Left ventricle myocardium inferior (tissue), 1 donor: Measurements from ENCODE around the gene ANK3. TPM values are rescaled to one million over a fixed set of nuclear protein-coding genes. Genes with fewer than 3 reads are reported as not detected.

Source experiments
- DNase-seq: peaks from one replicate; pipeline ENCODE4 v3.0.0-alpha.2; 2020
- H3K27ac ChIP-seq: fragments of 200-600 bp; replicated peaks from 2 replicates; pipeline ENCODE4 v1.8.0; 2021
- H3K27me3 ChIP-seq: fragments of 200-600 bp; 2 replicates; pipeline ENCODE4 v1.8.0; 2021; ENCODE audit warnings: low read depth
- H3K36me3 ChIP-seq: fragments of 200-600 bp; 2 replicates; pipeline ENCODE4 v1.8.0; 2021
- H3K4me1 ChIP-seq: fragments of 200-600 bp; 2 replicates; pipeline ENCODE4 v1.8.0; 2021
- H3K4me3 ChIP-seq: fragments of 200-600 bp; 2 replicates; pipeline ENCODE4 v1.8.0; 2021; ENCODE audit warnings: mild to moderate bottlenecking, moderate library complexity
- H3K9me3 ChIP-seq: fragments of 200-600 bp; replicated peaks from 2 replicates; pipeline ENCODE4 v1.8.0; 2021
- CTCF ChIP-seq: fragments of 200-600 bp; IDR thresholded peaks from 2 replicates; pipeline ENCODE4 v1.8.0; 2021; ENCODE audit warnings: antibody characterized with exemption, mild to moderate bottlenecking, borderline replicate concordance
- intact Hi-C: fragments of 100-400 bp; cut with micrococcal nuclease; formaldehyde crosslinking; loops from one replicate; pipeline ENCODE4 v1.11.0; 2022
- long read RNA-seq: library from polyadenylated mRNA; unstranded; transcript quantifications from one replicate; pipeline ENCODE4 v2.0.0, GENCODE V29; 2021
- total RNA-seq: library from RNA; stranded (reverse); fragmentation: NEBNext Ultra II Directional; extraction: Animal tissue kit (Norgen Biotek cat#: 25700); gene quantifications from one replicate; pipeline ENCODE4 v1.2.1, GENCODE V29; 2021
- donor health status: DM: no; HTN: yes; CAD: no; lungs with severe emphysema.

Gene ANK3
- 179 TPM for total RNA-seq
- long read RNA-seq, partial matches to known transcripts: 2 of 10 reads
- long read RNA-seq, other reads (novel, unspliced or antisense): 7 of 10 reads

GRCh38 chr10:60389413-60390025 lies at the start of gene ANK3:
Gene ANK3 (minus strand): TSS chr10:60389875. CDS start chr10:60389538, 337 bp downstream.
- TF ChIP-seq CTCF: no peak
- no peaks in the 10 kb centered on the region for H3K36me3 ChIP-seq
- peaks cover 10% of the 10 kb centered on the region for H3K4me1 ChIP-seq
- DNase-seq: no peak
- no peak within 1 kb of the TSS for H3K4me3 ChIP-seq
- no peaks in the 10 kb centered on the region for H3K9me3 ChIP-seq
- no peak within 1 kb of the TSS for H3K27ac ChIP-seq
- intact Hi-C loops: no loop called here
- H3K27me3 ChIP-seq: no peaks in the 10 kb centered on the region

DNA sequence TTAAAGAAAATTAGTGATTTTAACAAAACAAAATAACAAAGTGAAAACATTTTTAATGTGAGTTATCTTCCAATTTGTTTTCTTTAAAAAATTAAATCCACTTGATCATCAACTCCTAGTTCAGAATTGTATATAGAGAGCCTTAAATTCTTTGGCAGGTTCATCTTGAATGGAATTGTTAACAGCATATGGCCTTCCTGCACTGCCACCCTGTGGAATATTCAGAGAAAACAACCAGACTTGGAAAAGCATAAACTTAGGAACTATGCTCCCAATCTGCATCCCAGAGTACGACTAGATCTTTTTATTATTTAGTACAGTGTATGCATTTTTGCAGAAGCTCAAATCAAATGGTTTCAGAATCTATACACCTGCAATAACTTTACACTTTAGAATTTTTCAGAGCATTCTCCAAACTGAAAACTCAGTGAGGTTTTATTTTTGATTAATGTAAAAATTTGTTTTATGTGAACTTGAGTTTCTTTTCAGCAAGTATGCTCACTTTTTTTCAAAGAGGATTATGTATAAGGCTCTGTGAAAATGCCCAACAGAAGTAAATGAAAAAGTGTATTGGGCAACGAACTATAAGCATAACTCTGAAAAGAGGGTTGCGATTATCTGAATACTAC lies 44.9 kb upstream of the ANK3 start:
- intact Hi-C loops: loop anchor here (10.0 kb wide), 1 partner anchor 200 kb away; no protein-coding TSS in a partner anchor
- Histone ChIP-seq H3K9me3 (no peaks in the 10 kb centered on the region), H3K27ac (no peak overlapping the region), H3K27me3 (no peaks in the 10 kb centered on the region), H3K36me3 (no peaks in the 10 kb centered on the region), H3K4me3 (no peak overlapping the region), H3K4me1 (peaks cover 18% of the 10 kb centered on the region)
- DNase-seq: no peak
- peak; percentile 74 for TF ChIP-seq CTCF

- TF ChIP-seq CTCF: no peak
- no peaks in the 10 kb centered on the region for H3K27me3 ChIP-seq
- H3K4me1 ChIP-seq: peaks cover 27% of the 10 kb centered on the region
- H3K27ac ChIP-seq: peak overlapping the region; percentile 4
- H3K36me3 ChIP-seq: no peaks in the 10 kb centered on the region
- H3K9me3 ChIP-seq: no peaks in the 10 kb centered on the region
- H3K4me3 ChIP-seq: no peak overlapping the region
- intact Hi-C loops: loop anchor here (10.0 kb wide), 1 partner anchor 199 kb away; no protein-coding TSS in a partner anchor
- no peak for DNase-seq
Measured at GRCh38 chr10:60433684-60434083, 44.0 kb upstream of the ANK3 start.

DNA sequence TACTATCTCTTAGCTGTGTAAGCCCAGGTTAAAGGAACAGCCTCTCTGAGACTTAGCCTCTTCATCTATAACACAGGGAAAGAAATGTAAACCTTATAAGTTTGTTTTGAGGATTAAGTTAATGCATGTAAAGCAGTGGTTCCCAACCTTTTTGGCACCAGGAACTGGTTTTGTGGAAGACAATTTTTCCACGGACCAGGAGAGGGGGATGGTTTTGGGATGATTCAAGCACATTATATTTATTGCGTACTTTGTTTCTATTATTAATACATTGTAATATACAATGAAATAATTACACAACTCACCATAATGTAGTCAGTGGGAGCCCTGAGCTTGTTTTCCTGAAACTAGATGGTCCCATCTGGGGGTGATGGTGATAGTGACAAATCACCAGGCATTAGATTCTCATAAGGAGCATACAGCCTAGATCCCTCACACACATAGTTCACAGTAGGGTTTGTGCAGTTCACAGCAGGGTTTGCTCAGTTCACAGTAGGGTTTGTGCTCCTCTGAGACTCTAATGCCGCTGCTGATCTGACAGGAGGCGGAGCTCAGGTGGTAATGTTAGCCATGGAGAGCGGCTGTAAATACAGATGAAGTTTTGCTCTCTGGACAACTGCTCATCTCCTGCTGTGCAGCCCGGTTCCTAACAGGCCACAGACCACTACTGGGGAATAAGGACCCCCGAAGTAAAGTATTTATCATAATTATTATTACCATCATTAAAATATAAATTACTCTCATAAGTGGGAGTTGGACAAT lies 41.3 kb upstream of the ANK3 start:
- no peak overlapping the region for H3K27ac ChIP-seq
- H3K36me3 ChIP-seq: no peaks in the 10 kb centered on the region
- no peak for TF ChIP-seq CTCF
- no peak for DNase-seq
- no peak overlapping the region for H3K4me3 ChIP-seq
- H3K27me3 ChIP-seq: no peaks in the 10 kb centered on the region
- H3K4me1 ChIP-seq: peaks cover 47% of the 10 kb centered on the region
- no peaks in the 10 kb centered on the region for H3K9me3 ChIP-seq
- intact Hi-C loops: loop anchor here (10.0 kb wide), 1 partner anchor 196 kb away; no protein-coding TSS in a partner anchor

DNA sequence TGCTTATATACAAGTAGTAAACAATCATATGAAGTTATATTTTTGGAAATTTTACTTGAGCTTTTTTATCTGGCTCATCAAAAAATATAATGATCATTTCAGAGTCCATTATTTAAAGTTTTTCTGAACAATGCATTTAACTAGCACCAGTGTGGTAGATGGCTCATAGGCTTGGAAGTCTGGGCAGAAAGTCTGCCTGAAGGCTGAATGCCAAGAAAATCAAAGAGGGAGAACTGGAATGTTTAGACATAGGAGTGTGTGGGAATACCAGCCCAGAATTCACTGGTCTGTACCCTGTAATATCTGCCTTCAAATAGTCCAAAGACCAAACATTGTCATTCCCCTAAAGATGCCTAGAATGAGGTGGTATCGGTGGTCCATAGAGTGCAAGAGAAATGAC lies 40.3 kb upstream of the ANK3 start:
- DNase-seq: no peak
- no peak overlapping the region for H3K4me3 ChIP-seq
- no peak for TF ChIP-seq CTCF
- no peaks in the 10 kb centered on the region for H3K9me3 ChIP-seq
- peaks cover 47% of the 10 kb centered on the region for H3K4me1 ChIP-seq
- H3K27ac ChIP-seq: no peak overlapping the region
- H3K36me3 ChIP-seq: no peaks in the 10 kb centered on the region
- intact Hi-C loops: loop anchor here (10.0 kb wide), 1 partner anchor 195 kb away; no protein-coding TSS in a partner anchor
- no peaks in the 10 kb centered on the region for H3K27me3 ChIP-seq
